ENCODE results near the gene BEX1. TPM values are rescaled to one million over a fixed set of nuclear protein-coding genes. Genes with fewer than 3 reads are reported as not detected.
"Not testable (repeated sequence)": the region's sequence is repeated elsewhere in the genome, so short reads cannot be mapped to it uniquely, and the experiment has no call there.

The BEX1 gene
- total and polyA plus RNA-seq, 7 experiments from 2014 or later, result 0.25 to 1.5 (median 0.49) TPM; not detected in 2

DNA sequence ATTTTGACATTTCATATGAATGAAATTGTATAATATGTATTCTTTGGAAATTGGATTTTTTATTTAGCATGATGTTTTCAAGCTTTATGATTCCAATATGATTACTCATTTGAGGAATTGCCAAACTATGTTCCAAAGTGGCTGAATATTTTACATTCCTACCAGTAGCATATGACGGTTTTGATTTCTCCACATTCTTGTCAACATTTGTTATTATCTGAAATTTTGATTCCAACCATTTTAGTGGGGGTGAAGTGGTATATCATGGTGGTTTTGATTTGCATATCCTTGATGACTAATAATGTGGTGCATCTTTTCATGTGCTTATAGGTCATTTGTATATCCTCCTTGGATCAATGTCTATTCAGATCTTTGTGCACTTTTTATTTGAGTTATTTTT is 2.6 kb upstream of the BEX1 start:
- no peaks in the 10 kb centered on the region for H3K27me3 ChIP-seq (ENCODE audit: control insufficient read depth in 2 of 2, insufficient read depth in 2 of 2, low read length in 2 of 2)
- H3K36me3 Mint-ChIP-seq, result no peaks in the 10 kb centered on the region
- no peak overlapping the region for H3K4me3 ChIP-seq (ENCODE audit: low read length)
- no peak overlapping the region for H3K27ac Mint-ChIP-seq
- no peaks in the 10 kb centered on the region for H3K9me3 ChIP-seq (ENCODE audit: control insufficient read depth in 2 of 3, low read length in 3 of 3)
- CTCF ChIA-PET, result no interaction called here
- no peak for ATAC-seq
- H3K9me3 Mint-ChIP-seq, result peaks cover 0 to 2% (median 0%) of the 10 kb centered on the region in 11 donors
- DNase-seq, result no peak
- H3K4me1 Mint-ChIP-seq, result peaks cover 0 to 3% (median 0%) of the 10 kb centered on the region in 7 donors
- H3K36me3 ChIP-seq (ENCODE audit: control insufficient read depth in 2 of 3, insufficient read depth in 3 of 3, low read length in 3 of 3), result no peaks in the 10 kb centered on the region
- POLR2A ChIA-PET, result no interaction called here
- H3K4me1 ChIP-seq (ENCODE audit: control insufficient read depth in 2 of 2, insufficient read depth in 2 of 2, low read length in 2 of 2), result no peaks in the 10 kb centered on the region
- H3K27me3 Mint-ChIP-seq, result peaks cover 15 to 31% (median 23%) of the 10 kb centered on the region in 5 donors
- intact Hi-C loops (cut with micrococcal nuclease), result no loop called here
- H3K27ac ChIP-seq (ENCODE audit: low read depth, low read length), result no peak overlapping the region
- H3K4me3 Mint-ChIP-seq, result no peak overlapping the region

DNA sequence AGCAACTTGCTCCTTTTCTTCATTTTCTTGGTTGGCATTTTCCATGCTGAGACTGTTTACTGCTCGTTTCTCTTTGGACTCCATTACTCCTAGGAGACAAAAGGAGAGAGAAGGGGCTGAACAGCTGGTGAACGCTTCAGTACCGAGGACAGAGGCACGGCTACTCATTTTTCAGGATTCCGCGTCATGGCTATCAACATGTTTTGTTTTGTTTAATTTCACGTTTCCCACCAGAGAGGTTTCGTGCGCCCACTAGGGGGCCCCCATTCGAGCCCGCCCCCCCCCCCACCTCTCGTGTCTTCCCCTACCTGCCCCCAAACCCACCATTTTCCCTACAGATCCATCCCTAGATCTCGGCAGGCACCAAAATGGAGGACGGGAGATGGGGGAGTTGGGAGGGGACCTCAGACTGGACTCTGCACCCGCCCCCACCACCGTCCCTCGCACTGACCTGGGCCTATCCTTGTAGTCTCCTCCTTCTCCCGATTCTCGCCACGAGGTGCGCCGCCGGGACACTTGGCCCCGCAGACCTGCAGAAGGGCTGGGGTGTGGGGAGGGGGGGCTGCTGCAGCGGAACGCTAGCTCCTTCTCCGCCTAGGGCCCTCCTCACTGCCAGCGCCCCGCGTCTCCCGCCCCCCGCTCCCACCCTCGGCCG is 653 bp downstream of the BEX1 start:
- no peak overlapping the region for H3K27ac Mint-ChIP-seq
- no peaks in the 10 kb centered on the region for H3K36me3 Mint-ChIP-seq
- Histone ChIP-seq H3K9me3 (ENCODE audit: control insufficient read depth in 2 of 3, low read length in 3 of 3) (no peaks in the 10 kb centered on the region), H3K4me3 (ENCODE audit: low read length) (no peak overlapping the region), H3K4me1 (ENCODE audit: control insufficient read depth in 2 of 2, insufficient read depth in 2 of 2, low read length in 2 of 2) (no peaks in the 10 kb centered on the region), H3K27ac (ENCODE audit: low read depth, low read length) (no peak overlapping the region), H3K36me3 (ENCODE audit: control insufficient read depth in 2 of 3, insufficient read depth in 3 of 3, low read length in 3 of 3) (no peaks in the 10 kb centered on the region), H3K27me3 (ENCODE audit: control insufficient read depth in 2 of 2, insufficient read depth in 2 of 2, low read length in 2 of 2) (no peaks in the 10 kb centered on the region)
- intact Hi-C loops (cut with micrococcal nuclease), result no loop called here
- peaks cover 15 to 25% (median 19%) of the 10 kb centered on the region in 5 donors for H3K27me3 Mint-ChIP-seq
- H3K4me3 Mint-ChIP-seq, result peak overlapping the region in 5 of 10 donors; percentile 26 to 72 (median 42)
- no peak for ATAC-seq
- H3K4me1 Mint-ChIP-seq, result peaks cover 0 to 3% (median 0%) of the 10 kb centered on the region in 7 donors
- CTCF ChIA-PET, result no interaction called here
- DNase-seq, result no peak
- H3K9me3 Mint-ChIP-seq, result peaks cover 0 to 3% (median 0%) of the 10 kb centered on the region in 11 donors
- POLR2A ChIA-PET, result no interaction called here

DNA sequence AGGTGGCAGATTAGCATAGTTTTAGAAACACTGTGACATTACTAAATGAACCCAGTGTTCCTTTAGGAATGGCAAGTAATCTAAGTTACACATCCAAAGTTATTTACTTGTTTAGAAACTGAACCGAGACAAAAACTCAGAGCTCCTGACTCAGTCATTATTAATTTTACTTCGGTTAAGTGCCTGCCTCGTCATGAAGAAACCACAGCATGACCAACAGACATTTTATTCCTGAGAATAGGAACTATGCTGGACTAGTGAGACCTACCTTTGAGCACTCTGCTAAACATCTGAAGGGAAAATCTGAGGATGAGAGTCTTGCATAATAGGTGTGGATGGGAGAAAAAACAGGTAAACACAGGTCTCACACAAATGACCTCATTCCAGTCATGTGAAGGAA is 2.5 kb downstream of the BEX1 start:
- peaks cover 0 to 3% (median 0%) of the 10 kb centered on the region in 7 donors for H3K4me1 Mint-ChIP-seq
- H3K4me3 Mint-ChIP-seq, result no peak overlapping the region
- ATAC-seq (no peak), DNase-seq (no peak)
- peaks cover 13 to 22% (median 15%) of the 10 kb centered on the region in 5 donors for H3K27me3 Mint-ChIP-seq
- no peak overlapping the region for H3K4me3 ChIP-seq (ENCODE audit: low read length)
- H3K27ac Mint-ChIP-seq, result no peak overlapping the region
- H3K27ac ChIP-seq (ENCODE audit: low read depth, low read length), result no peak overlapping the region
- H3K4me1 ChIP-seq (ENCODE audit: control insufficient read depth in 2 of 2, insufficient read depth in 2 of 2, low read length in 2 of 2), result no peaks in the 10 kb centered on the region
- H3K9me3 ChIP-seq (ENCODE audit: control insufficient read depth in 2 of 3, low read length in 3 of 3), result no peaks in the 10 kb centered on the region
- H3K9me3 Mint-ChIP-seq, result peaks cover 0 to 3% (median 0%) of the 10 kb centered on the region in 11 donors
- POLR2A ChIA-PET, result no interaction called here
- no peaks in the 10 kb centered on the region for H3K27me3 ChIP-seq (ENCODE audit: control insufficient read depth in 2 of 2, insufficient read depth in 2 of 2, low read length in 2 of 2)
- CTCF ChIA-PET, result no interaction called here
- intact Hi-C loops (cut with micrococcal nuclease), result no loop called here
- no peaks in the 10 kb centered on the region for H3K36me3 ChIP-seq (ENCODE audit: control insufficient read depth in 2 of 3, insufficient read depth in 3 of 3, low read length in 3 of 3)
- H3K36me3 Mint-ChIP-seq, result no peaks in the 10 kb centered on the region

DNA sequence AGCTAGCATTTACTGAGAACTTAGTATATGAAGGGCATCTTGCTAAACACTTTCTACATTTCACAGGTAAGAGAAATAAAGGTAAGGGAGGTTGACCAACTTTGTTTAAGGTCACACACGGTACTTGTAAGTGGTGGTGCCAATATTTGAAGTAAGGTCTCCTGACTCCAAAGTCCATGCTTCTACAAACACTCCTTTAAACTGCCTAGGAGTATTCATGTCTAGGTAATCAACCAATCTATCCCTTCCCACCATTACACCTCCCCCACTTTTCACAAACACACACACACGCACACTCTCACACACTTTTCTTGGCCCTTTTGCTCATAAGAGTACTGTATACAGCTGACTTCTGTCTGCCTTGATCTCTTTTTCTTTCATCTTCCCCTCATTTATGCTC is 7.1 kb downstream of the BEX1 start:
- no peak overlapping the region for H3K27ac Mint-ChIP-seq
- Histone ChIP-seq H3K27me3 (ENCODE audit: control insufficient read depth in 2 of 2, insufficient read depth in 2 of 2, low read length in 2 of 2) (no peaks in the 10 kb centered on the region), H3K4me1 (ENCODE audit: control insufficient read depth in 2 of 2, insufficient read depth in 2 of 2, low read length in 2 of 2) (no peaks in the 10 kb centered on the region), H3K27ac (ENCODE audit: low read depth, low read length) (no peak overlapping the region), H3K4me3 (ENCODE audit: low read length) (no peak overlapping the region), H3K36me3 (ENCODE audit: control insufficient read depth in 2 of 3, insufficient read depth in 3 of 3, low read length in 3 of 3) (no peaks in the 10 kb centered on the region), H3K9me3 (ENCODE audit: control insufficient read depth in 2 of 3, low read length in 3 of 3) (no peaks in the 10 kb centered on the region)
- peaks cover 0 to 3% (median 0%) of the 10 kb centered on the region in 11 donors for H3K9me3 Mint-ChIP-seq
- H3K4me3 Mint-ChIP-seq, result no peak overlapping the region
- POLR2A ChIA-PET, result no interaction called here
- intact Hi-C loops (cut with micrococcal nuclease), result no loop called here
- DNase-seq (no peak), ATAC-seq (no peak)
- CTCF ChIA-PET, result no interaction called here
- H3K4me1 Mint-ChIP-seq, result peaks cover 0 to 2% (median 0%) of the 10 kb centered on the region in 7 donors
- H3K27me3 Mint-ChIP-seq, result peaks cover 0 to 14% (median 3%) of the 10 kb centered on the region in 5 donors
- H3K36me3 Mint-ChIP-seq, result no peaks in the 10 kb centered on the region

DNA sequence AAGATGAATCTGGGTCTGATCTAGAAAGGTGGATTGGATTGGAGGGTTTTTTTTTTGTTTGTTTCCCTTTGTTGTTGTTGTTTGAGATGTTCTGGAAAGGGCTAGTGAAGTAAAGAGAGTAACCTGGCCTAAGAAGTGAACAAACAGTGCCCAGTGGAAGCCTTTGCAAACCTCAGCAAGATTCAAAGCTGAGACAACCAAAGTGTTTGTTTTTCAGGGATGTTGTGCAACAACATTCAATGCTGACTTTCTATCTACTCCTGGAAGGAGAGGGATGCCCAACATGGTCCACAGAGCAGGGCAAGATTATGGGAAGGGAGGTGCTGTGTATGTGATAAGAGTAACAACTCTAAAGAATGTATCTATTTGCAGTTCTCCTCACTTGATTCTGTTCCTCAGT is 11.3 kb downstream of the BEX1 start:
- no peak for DNase-seq
- Mint-ChIP-seq H3K27ac (no peak overlapping the region), H3K9me3 (peaks cover 0 to 3% (median 0%) of the 10 kb centered on the region in 11 donors), H3K27me3 (peaks cover 3 to 30% (median 8%) of the 10 kb centered on the region in 5 donors), H3K4me1 (peaks cover 0 to 2% (median 0%) of the 10 kb centered on the region in 7 donors), H3K4me3 (no peak overlapping the region), H3K36me3 (no peaks in the 10 kb centered on the region)
- ATAC-seq, result no peak
- no peaks in the 10 kb centered on the region for H3K27me3 ChIP-seq (ENCODE audit: control insufficient read depth in 2 of 2, insufficient read depth in 2 of 2, low read length in 2 of 2)
- H3K4me1 ChIP-seq (ENCODE audit: control insufficient read depth in 2 of 2, insufficient read depth in 2 of 2, low read length in 2 of 2), result no peaks in the 10 kb centered on the region
- H3K9me3 ChIP-seq (ENCODE audit: control insufficient read depth in 2 of 3, low read length in 3 of 3), result no peaks in the 10 kb centered on the region
- no peak overlapping the region for H3K4me3 ChIP-seq (ENCODE audit: low read length)
- H3K27ac ChIP-seq (ENCODE audit: low read depth, low read length), result no peak overlapping the region
- intact Hi-C loops (cut with micrococcal nuclease), result no loop called here
- no peaks in the 10 kb centered on the region for H3K36me3 ChIP-seq (ENCODE audit: control insufficient read depth in 2 of 3, insufficient read depth in 3 of 3, low read length in 3 of 3)
- CTCF ChIA-PET, result no interaction called here
- POLR2A ChIA-PET, result no interaction called here

DNA sequence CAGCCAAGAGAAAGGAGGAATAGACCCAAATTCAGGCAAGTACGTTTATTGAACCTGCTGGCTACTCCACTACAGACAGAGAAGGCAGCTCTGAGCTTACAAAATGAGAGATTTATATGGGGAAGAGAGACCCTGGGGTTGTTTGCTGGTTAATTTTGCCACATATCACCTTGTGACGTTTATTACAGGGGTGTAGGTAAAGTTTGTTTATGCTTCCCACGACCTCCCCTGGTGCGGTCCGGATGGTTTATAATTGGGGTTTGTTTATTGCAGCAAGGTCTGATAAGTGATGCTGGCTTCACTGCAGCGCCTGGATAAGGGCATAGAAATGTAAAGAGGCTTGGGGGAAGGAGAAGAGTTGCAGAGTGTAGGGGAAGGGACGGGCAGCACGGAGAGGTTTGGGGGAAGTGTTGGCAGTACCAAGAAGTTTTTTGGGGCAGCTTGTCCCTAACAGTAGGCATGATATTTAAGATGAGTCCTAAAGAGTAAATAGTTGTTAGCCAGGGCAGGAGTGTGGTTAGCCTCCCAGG is 12.6 kb downstream of the BEX1 start:
- peaks cover 3 to 34% (median 14%) of the 10 kb centered on the region in 5 donors for H3K27me3 Mint-ChIP-seq
- no peak for DNase-seq
- intact Hi-C loops (cut with micrococcal nuclease), result no loop called here
- no peaks in the 10 kb centered on the region for H3K27me3 ChIP-seq (ENCODE audit: control insufficient read depth in 2 of 2, insufficient read depth in 2 of 2, low read length in 2 of 2)
- CTCF ChIA-PET, result no interaction called here
- H3K9me3 Mint-ChIP-seq, result peaks cover 0 to 9% (median 1%) of the 10 kb centered on the region in 11 donors
- no peak overlapping the region for H3K27ac Mint-ChIP-seq
- POLR2A ChIA-PET, result no interaction called here
- no peak for ATAC-seq
- peaks cover 0 to 2% (median 0%) of the 10 kb centered on the region in 7 donors for H3K4me1 Mint-ChIP-seq
- H3K36me3 ChIP-seq (ENCODE audit: control insufficient read depth in 2 of 3, insufficient read depth in 3 of 3, low read length in 3 of 3), result no peaks in the 10 kb centered on the region
- H3K27ac ChIP-seq (ENCODE audit: low read depth, low read length), result no peak overlapping the region
- no peak overlapping the region for H3K4me3 Mint-ChIP-seq
- no peaks in the 10 kb centered on the region for H3K9me3 ChIP-seq (ENCODE audit: control insufficient read depth in 2 of 3, low read length in 3 of 3)
- H3K4me1 ChIP-seq (ENCODE audit: control insufficient read depth in 2 of 2, insufficient read depth in 2 of 2, low read length in 2 of 2), result no peaks in the 10 kb centered on the region
- no peak overlapping the region for H3K4me3 ChIP-seq (ENCODE audit: low read length)
- H3K36me3 Mint-ChIP-seq, result no peaks in the 10 kb centered on the region

DNA sequence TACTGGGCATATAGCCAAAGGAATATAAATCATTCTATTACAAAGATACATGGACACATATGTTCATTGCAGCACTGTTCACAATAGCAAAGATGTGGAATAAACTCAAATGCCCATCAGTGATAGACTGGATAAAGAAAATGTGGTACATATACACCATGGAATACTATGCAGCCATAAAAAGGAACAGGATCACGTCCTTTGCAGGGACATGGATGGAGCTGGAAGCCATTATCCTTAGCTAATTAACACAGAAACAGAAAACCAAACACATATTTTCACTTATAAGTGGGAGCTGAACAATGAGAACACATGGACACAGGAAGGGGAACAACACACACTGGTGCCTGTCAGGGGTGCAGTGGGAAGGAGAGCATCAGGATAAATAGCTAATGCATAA is 30.6 kb downstream of the BEX1 start:
- H3K9me3 Mint-ChIP-seq; intact Hi-C loops (cut with micrococcal nuclease); H3K27ac ChIP-seq (ENCODE audit: low read depth, low read length); H3K4me1 ChIP-seq (ENCODE audit: control insufficient read depth in 2 of 2, insufficient read depth in 2 of 2, low read length in 2 of 2); H3K4me3 Mint-ChIP-seq; H3K36me3 Mint-ChIP-seq; H3K4me3 ChIP-seq (ENCODE audit: low read length); H3K27me3 ChIP-seq (ENCODE audit: control insufficient read depth in 2 of 2, insufficient read depth in 2 of 2, low read length in 2 of 2); H3K27me3 Mint-ChIP-seq; H3K36me3 ChIP-seq (ENCODE audit: control insufficient read depth in 2 of 3, insufficient read depth in 3 of 3, low read length in 3 of 3); CTCF ChIA-PET; ATAC-seq; H3K9me3 ChIP-seq (ENCODE audit: control insufficient read depth in 2 of 3, low read length in 3 of 3); H3K27ac Mint-ChIP-seq; H3K4me1 Mint-ChIP-seq; POLR2A ChIA-PET; DNase-seq: not testable (repeated sequence)

All from naive thymus-derived CD4-positive, alpha-beta T cell (primary cell).